Forelimb muscle (tissue), 1 donor: ENCODE data around the gene EXOSC5. TPM values are rescaled to one million over a fixed set of nuclear protein-coding genes. Genes with fewer than 3 reads are reported as not detected.
"Not testable (repeated sequence)": the region's sequence is repeated elsewhere in the genome, so short reads cannot be mapped to it uniquely, and the experiment has no call there.

Experiments
- DNase-seq: peaks from one replicate; pipeline ENCODE4 v3.0.0-alpha.2; 2013; ENCODE audit warnings: low read depth
- polyA plus RNA-seq: library from polyadenylated mRNA; unstranded; fragments of 120-200 nt; gene quantifications from one replicate; pipeline ENCODE4 v1.2.1, GENCODE V29; 2013; ENCODE audit not compliant: insufficient read length

Gene EXOSC5
- polyA plus RNA-seq, 1 donor, result 17.0 TPM

GRCh38 chr19:41350735-41351338, 46.3 kb downstream of the EXOSC5 start:
- no peak for DNase-seq

DNA sequence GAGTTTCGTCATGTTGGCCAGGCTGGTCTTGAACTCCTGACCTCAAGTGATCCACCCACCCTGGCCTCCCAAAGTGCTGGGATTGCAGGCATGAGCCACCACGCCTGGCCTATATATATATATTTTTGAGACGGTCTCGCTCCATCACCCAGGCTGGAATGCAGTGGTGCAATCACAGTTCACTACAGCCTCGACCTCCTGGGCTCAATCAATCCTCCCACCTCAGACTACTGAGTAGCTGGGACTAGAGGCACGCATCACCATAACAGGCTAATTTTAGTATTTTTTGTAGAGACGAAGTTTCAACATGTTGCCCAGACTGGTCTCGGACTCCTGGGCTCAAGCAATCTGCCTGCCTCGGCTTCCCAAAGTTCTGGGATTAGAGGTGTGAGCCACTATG, 50.2 kb downstream of the EXOSC5 start:
- DNase-seq, result not testable (repeated sequence)

- DNase-seq, result no peak
These were observed 53.0 kb downstream of the EXOSC5 start for GRCh38 chr19:41344162-41344561.

- no peak for DNase-seq
These were observed 55.3 kb downstream of the EXOSC5 start for GRCh38 chr19:41341669-41342490.

- DNase-seq, result no peak
These were observed 57.2 kb downstream of the EXOSC5 start for GRCh38 chr19:41339936-41340335.

Other genes with a start within 250 kb of the EXOSC5 start
- gene CYP2S1, start 204.1 kb downstream of the EXOSC5 start, polyA plus RNA-seq, result 0.29 TPM
- gene AXL, start 178.1 kb downstream of the EXOSC5 start, polyA plus RNA-seq, result 28.7 TPM
- gene HNRNPUL1, start 133.0 kb downstream of the EXOSC5 start, polyA plus RNA-seq, result 145 TPM
- gene CCDC97, start 87.2 kb downstream of the EXOSC5 start, polyA plus RNA-seq, result 37.3 TPM
- gene TGFB1, start 43.4 kb downstream of the EXOSC5 start, polyA plus RNA-seq, result 19.6 TPM
- 2.8 TPM for gene B9D2, start 33.2 kb downstream of the EXOSC5 start, polyA plus RNA-seq
- 6.6 TPM for gene TMEM91, start 20.8 kb downstream of the EXOSC5 start, polyA plus RNA-seq
- 28.8 TPM for gene BCKDHA, start 459 bp upstream of the EXOSC5 start, polyA plus RNA-seq
- 1.8 TPM for gene B3GNT8, start 30.0 kb upstream of the EXOSC5 start, polyA plus RNA-seq
- gene DMAC2, start 42.6 kb upstream of the EXOSC5 start, polyA plus RNA-seq, result 42.9 TPM
- 0.19 TPM for gene ERICH4, start 45.8 kb upstream of the EXOSC5 start, polyA plus RNA-seq
- 0.82 TPM for gene CEACAM21, start 178.8 kb upstream of the EXOSC5 start, polyA plus RNA-seq
- 0.16 TPM for gene CEACAM4, start 229.7 kb upstream of the EXOSC5 start, polyA plus RNA-seq